PC-3 (cell line): Measurements from ENCODE around the gene ARHGAP11A. TPM values are rescaled to one million over a fixed set of nuclear protein-coding genes. Genes with fewer than 3 reads are reported as not detected.
A peak's percentile ranks its signal among the peaks of the same experiment; 100 is the strongest.
"Not testable (repeated sequence)": the region's sequence is repeated elsewhere in the genome, so short reads cannot be mapped to it uniquely, and the experiment has no call there.

Experiments used
- ATAC-seq: fragments of 200-7000 bp; cut with Tn5 transposase; 2 replicates; pipeline ENCODE4 v1.9.1; 2020; ENCODE audit warnings: mild to moderate bottlenecking, moderate library complexity
- Bru-seq: library from RNA; stranded (reverse); fragments of 400-500 nt; gene quantifications from one replicate; lab custom pipeline; 2021; lab: Mats Ljungman, UMichigan
- BruChase-seq, 2 experiments: library from RNA; stranded (reverse); fragments of 400-500 nt; gene quantifications; one replicate each; lab custom pipeline; 2021; lab: Mats Ljungman, UMichigan
- BruUV-seq: library from RNA; stranded (reverse); fragments of 400-500 nt; replicated peaks from 2 replicates; lab custom pipeline; 2021; lab: Mats Ljungman, UMichigan
- CTCF ChIA-PET: fragments of 300-600 bp; sonication (Branson Sonifier 250); formaldehyde crosslinking; loops from one replicate; lab custom pipeline; 2022; ENCODE audit warnings: antibody characterized with exemption; lab: Charles Lee
- POLR2A ChIA-PET: fragments of 300-600 bp; sonication (Branson Sonifier 250); formaldehyde crosslinking; loops from one replicate; lab custom pipeline; 2022; ENCODE audit warnings: antibody characterized with exemption; ENCODE audit not compliant: unreplicated experiment; lab: Charles Lee
- DNase-seq: peaks from one replicate; pipeline ENCODE4 v3.0.0-alpha.2; 2015
- H2AFZ ChIP-seq: fragments of 300-600 bp; sonication (generic); 2 replicates; pipeline ENCODE4 v1.6.0; 2016; ENCODE audit warnings: antibody characterized with exemption, low read length
- H3F3A ChIP-seq: fragments of 300-600 bp; sonication (generic); one replicate; pipeline ENCODE4 v1.6.0; 2017; ENCODE audit warnings: antibody characterized with exemption, low read length, control low read depth, mild to moderate bottlenecking; ENCODE audit not compliant: unreplicated experiment
- H3K27ac ChIP-seq: fragments of 300-600 bp; sonication (generic); 2 replicates; pipeline ENCODE4 v1.5.1; 2016; ENCODE audit warnings: mild to moderate bottlenecking, low read length
- H3K27me3 ChIP-seq: fragments of 300-600 bp; sonication (generic); 2 replicates; pipeline ENCODE4 v1.6.1; 2016; ENCODE audit warnings: low read length, mixed read lengths
- H3K36me3 ChIP-seq: fragments of 300-600 bp; sonication (generic); 2 replicates; pipeline ENCODE4 v1.6.1; 2016; ENCODE audit warnings: low read depth, mixed run types, low read length, mixed read lengths
- H3K4me1 ChIP-seq: fragments of 300-600 bp; sonication (generic); 2 replicates; pipeline ENCODE4 v1.5.1; 2016; ENCODE audit warnings: low read length; ENCODE audit not compliant: insufficient read depth
- H3K4me2 ChIP-seq: fragments of 300-600 bp; sonication (generic); 2 replicates; pipeline ENCODE4 v1.6.0; 2016; ENCODE audit warnings: low read length
- H3K4me3 ChIP-seq: fragments of 300-600 bp; sonication (generic); 2 replicates; pipeline ENCODE4 v1.5.1; 2016; ENCODE audit warnings: mild to moderate bottlenecking, low read length, mixed read lengths
- H3K79me2 ChIP-seq: fragments of 300-600 bp; sonication (generic); 2 replicates; pipeline ENCODE4 v1.6.1; 2017; ENCODE audit warnings: low read length, mixed read lengths
- H3K9ac ChIP-seq: fragments of 300-600 bp; sonication (generic); 2 replicates; pipeline ENCODE4 v1.6.0; 2016; ENCODE audit warnings: mild to moderate bottlenecking, low read length
- H3K9me2 ChIP-seq: fragments of 300-600 bp; sonication (generic); replicated peaks from 2 replicates; pipeline ENCODE4 v1.6.1; 2016; ENCODE audit warnings: mixed run types, low read length, mixed read lengths
- H3K9me3 ChIP-seq: fragments of 300-600 bp; sonication (generic); 2 replicates; pipeline ENCODE4 v1.6.1; 2016; ENCODE audit warnings: low read length, mixed read lengths
- H4K20me1 ChIP-seq: fragments of 300-600 bp; sonication (generic); 2 replicates; pipeline ENCODE4 v1.6.1; 2016; ENCODE audit warnings: low read length, mixed read lengths
- intact Hi-C: fragments of 100-400 bp; cut with micrococcal nuclease; formaldehyde crosslinking; loops from 2 replicates; pipeline ENCODE4 v1.9.0; 2023
- long read RNA-seq: library from polyadenylated mRNA; unstranded; transcript quantifications from one replicate; pipeline ENCODE4 v2.0.0, GENCODE V29; 2021; ENCODE audit not compliant: unreplicated experiment
- total RNA-seq: library from RNA; depleted of rRNA; stranded (reverse); fragments of >200 nt; gene quantifications from 2 replicates; pipeline ENCODE4 v1.2.3, GENCODE V29; 2014; rRNA removed

ARHGAP11A gene
- 38.2 and 43.0 TPM in 2 replicates for total RNA-seq
- Bru-seq, nascent RNA: percentile 95 among the genes with signal in this experiment
- BruChase-seq, experiment 1, labeled RNA remaining after a 6-hour chase: percentile 94 among the genes with signal in this experiment
- BruChase-seq, experiment 2, labeled RNA remaining after a 2-hour chase: percentile 78 among the genes with signal in this experiment
- long read RNA-seq, full-length matches to known transcripts: 38 of 70 reads
- long read RNA-seq, partial matches to known transcripts: 8 of 70 reads
- long read RNA-seq, other reads (novel, unspliced or antisense): 24 of 70 reads

GRCh38 chr15:32615051-32615870, at the start of gene ARHGAP11A:
TSS of gene ARHGAP11A (plus strand) at chr15:32615504. CDS start at chr15:32616212, 708 bp downstream.
- Histone ChIP-seq H3K4me3 (peak within 1 kb of the TSS; percentile 81), H2AFZ (peak within 1 kb of the TSS; percentile 87), H3K79me2 (peaks cover 48% of the 10 kb centered on the region), H3K4me2 (peak within 1 kb of the TSS; percentile 85), H3K9ac (peak within 1 kb of the TSS; percentile 91), H3K27ac (peak within 1 kb of the TSS; percentile 78)
- H3F3A ChIP-seq, H4K20me1 ChIP-seq, H3K4me1 ChIP-seq, BruUV-seq, CTCF ChIA-PET, H3K27me3 ChIP-seq, H3K9me3 ChIP-seq, intact Hi-C loops, H3K9me2 ChIP-seq, H3K36me3 ChIP-seq: not testable (repeated sequence)
- peak; percentile 82 for DNase-seq
- peak; percentile 65 for ATAC-seq
- POLR2A ChIA-PET: interaction anchor here (0.6 kb wide), 1 partner anchor 1989 kb away, joined by 3 read pairs; the partner anchor contains the start of gene ARHGAP11B

- H3K4me2 ChIP-seq, CTCF ChIA-PET, H2AFZ ChIP-seq, H3K9me2 ChIP-seq, DNase-seq, H3K27me3 ChIP-seq, H3K4me1 ChIP-seq, POLR2A ChIA-PET, H3K9ac ChIP-seq, H4K20me1 ChIP-seq, H3K4me3 ChIP-seq, H3K79me2 ChIP-seq, H3K27ac ChIP-seq, BruUV-seq, H3F3A ChIP-seq, intact Hi-C loops, H3K9me3 ChIP-seq, H3K36me3 ChIP-seq: not testable (repeated sequence)
- ATAC-seq: peak; percentile 54; the same call in 1 of the 2 replicates
These were observed 46.3 kb upstream of the ARHGAP11A start for GRCh38 chr15:32568988-32569387.

- intact Hi-C loops, H3K27me3 ChIP-seq, ATAC-seq, BruUV-seq, H3K9ac ChIP-seq, H4K20me1 ChIP-seq, H3K4me3 ChIP-seq, H3K4me2 ChIP-seq, H3K36me3 ChIP-seq, DNase-seq, H3K4me1 ChIP-seq, H3F3A ChIP-seq, H3K79me2 ChIP-seq, CTCF ChIA-PET, H3K9me2 ChIP-seq, H2AFZ ChIP-seq, H3K9me3 ChIP-seq: not testable (repeated sequence)
- H3K27ac ChIP-seq: 0 out of 2 replicates have a peak overlapping the region, but pooled peaks have one; percentile 23
- POLR2A ChIA-PET: interaction anchor here (0.6 kb wide), 1 partner anchor 623 kb away, joined by 3 read pairs; no protein-coding TSS in a partner anchor
These were observed 36.8 kb upstream of the ARHGAP11A start for GRCh38 chr15:32578482-32578881.

GRCh38 chr15:32585844-32586243, 29.5 kb upstream of the ARHGAP11A start:
- H4K20me1 ChIP-seq, H3K9me3 ChIP-seq, H3K27me3 ChIP-seq, intact Hi-C loops, CTCF ChIA-PET, H2AFZ ChIP-seq, H3K4me3 ChIP-seq, H3K4me1 ChIP-seq, H3K36me3 ChIP-seq, DNase-seq, BruUV-seq, H3K79me2 ChIP-seq, POLR2A ChIA-PET, H3K9me2 ChIP-seq, H3F3A ChIP-seq, ATAC-seq, H3K27ac ChIP-seq, H3K9ac ChIP-seq, H3K4me2 ChIP-seq: not testable (repeated sequence)

- CTCF ChIA-PET, H3K4me2 ChIP-seq, H3F3A ChIP-seq, POLR2A ChIA-PET, ATAC-seq, H3K4me3 ChIP-seq, H3K4me1 ChIP-seq, DNase-seq, H3K79me2 ChIP-seq, BruUV-seq, H3K27me3 ChIP-seq, H3K9me2 ChIP-seq, H3K9me3 ChIP-seq, intact Hi-C loops, H3K9ac ChIP-seq, H4K20me1 ChIP-seq, H3K36me3 ChIP-seq, H3K27ac ChIP-seq, H2AFZ ChIP-seq: not testable (repeated sequence)
These were observed 22.2 kb upstream of the ARHGAP11A start, which contains the start of gene GOLGA8N for GRCh38 chr15:32593151-32593550. TSS of gene GOLGA8N (plus strand) at chr15:32593456.

- BruUV-seq, CTCF ChIA-PET, H3K9me2 ChIP-seq, H3K79me2 ChIP-seq, POLR2A ChIA-PET, intact Hi-C loops, H3K4me1 ChIP-seq, H3K4me3 ChIP-seq, H4K20me1 ChIP-seq, H3K36me3 ChIP-seq, H3K9me3 ChIP-seq, H3K9ac ChIP-seq, H3F3A ChIP-seq, H2AFZ ChIP-seq, H3K27me3 ChIP-seq: not testable (repeated sequence)
- ATAC-seq (peak; percentile 77), DNase-seq (peak; percentile 71)
- Histone ChIP-seq H3K4me2 (peak overlapping the region; percentile 37; the same call in 1 of the 2 replicates), H3K27ac (peak overlapping the region; percentile 46)
These were observed 5.8 kb upstream of the ARHGAP11A start for GRCh38 chr15:32609518-32609917.
